ENCODE results near the gene CTF1. TPM values are rescaled to one million over a fixed set of nuclear protein-coding genes. Genes with fewer than 3 reads are reported as not detected.

Gene CTF1
- total and polyA plus RNA-seq, 10 of the 15 experiments (the other 5 are each of a cell fraction or from before 2014, with no cell fraction given) = 0.04 to 0.46 (median 0.11) TPM; not detected in 3

GRCh38 chr16:30893744-30894539 lies 2.5 kb upstream of the CTF1 start, which contains the start of gene BCL7C (continued):
- TF ChIP-seq IRF5 (IDR thresholded peaks at IDR 0.05; ENCODE audit: borderline replicate concordance) (no peak), BCL11A (IDR thresholded peaks at IDR 0.05; ENCODE audit: low read depth, low read length) (no peak), ZSCAN29 (IDR thresholded peaks at IDR 0.05) (0 out of 2 replicates have a peak, but pooled peaks have one; percentile 31), NRF1 (conservative IDR thresholded peaks at IDR 0.05; ENCODE audit: low read depth, low read length) (no peak), RUNX3 (IDR thresholded peaks at IDR 0.05; ENCODE audit: low read length) (no peak), BHLHE40 (IDR thresholded peaks at IDR 0.05; ENCODE audit: borderline replicate concordance in 1 of 2, low read depth in 2 of 2, low read length in 1 of 2) (peak in 1 of 2 experiments; percentile 59; a peak in 2 of 4 replicates), SUPT20H (IDR thresholded peaks at IDR 0.05; ENCODE audit: borderline replicate concordance, control insufficient read depth, low read depth, low read length) (no peak), NBN (IDR thresholded peaks at IDR 0.05) (peak; percentile 31; the same call in 1 of the 2 replicates), USF1 (IDR thresholded peaks at IDR 0.05; ENCODE audit: borderline replicate concordance, extremely low read length, insufficient read depth, low read depth, low read length) (peak; percentile 86), POU2F2 (IDR thresholded peaks at IDR 0.05; ENCODE audit: borderline replicate concordance, low read depth, low read length) (peak; percentile 13; the same call in 1 of the 3 replicates), NKRF (conservative IDR thresholded peaks at IDR 0.05) (peak; percentile 19; the same call in 1 of the 2 replicates), USF2 (IDR thresholded peaks at IDR 0.05; ENCODE audit: borderline replicate concordance, low read depth, low read length) (peak; percentile 37; the same call in 1 of the 2 replicates), MAX (IDR thresholded peaks at IDR 0.05; ENCODE audit: low read depth, low read length) (peak; percentile 93), CEBPB (IDR thresholded peaks at IDR 0.05; ENCODE audit: borderline replicate concordance in 1 of 2, low read depth in 2 of 2, low read length in 2 of 2) (no peak), SMC3 (IDR thresholded peaks at IDR 0.05; ENCODE audit: borderline replicate concordance, low read length) (peak; percentile 42; the same call in 1 of the 2 replicates), ZNF622 (IDR thresholded peaks at IDR 0.05) (no peak), EED (IDR thresholded peaks at IDR 0.05; ENCODE audit: low read depth) (no peak), NR2C1 (IDR thresholded peaks at IDR 0.05) (0 out of 2 replicates have a peak, but pooled peaks have one; percentile 25), IKZF1 (conservative IDR thresholded peaks at IDR 0.05) (peak; percentile 62), PAX5 (IDR thresholded peaks at IDR 0.05; ENCODE audit: borderline replicate concordance, low read depth, low read length) (peak; percentile 10; the same call in 1 of the 2 replicates), CTCF (IDR thresholded peaks at IDR 0.05 in 2 of 3, conservative IDR thresholded peaks at IDR 0.05 in 1 of 3; ENCODE audit: control insufficient read depth in 2 of 3, extremely low read depth in 1 of 3, insufficient read depth in 1 of 3, low read depth in 3 of 3, low read length in 3 of 3) (peak; percentile 26 to 69 (median 45); a peak in 4 of 6 replicates)

All from GM12878 (cell line).